Kidney (tissue), 14 donors: ENCODE results near the gene MREG. TPM values are rescaled to one million over a fixed set of nuclear protein-coding genes. Genes with fewer than 3 reads are reported as not detected.
"Not testable (repeated sequence)": the region's sequence is repeated elsewhere in the genome, so short reads cannot be mapped to it uniquely, and the experiment has no call there.

ENCODE experiments used
- DNase-seq, 5 donors: peaks; one replicate each; pipeline ENCODE4 v3.0.0-alpha.2; 2013 to 2020
- FAIRE-seq: peaks from 2 replicates; lab custom pipeline; 2012; peaks lifted over from hg19 to GRCh38; lab: Jason Lieb, UNC
- H3K27ac ChIP-seq, 2 donors: one replicate each; pipeline ENCODE4 v1.7.0; 2013; ENCODE audit warnings: low read depth in 2 of 2, low read length in 2 of 2, inconsistent platforms in 1 of 2
- H3K27me3 ChIP-seq: one replicate; pipeline ENCODE4 v1.7.1; 2013; ENCODE audit warnings: low read length, inconsistent platforms; ENCODE audit not compliant: control insufficient read depth, insufficient read depth
- H3K36me3 ChIP-seq, 3 donors: one replicate each; pipeline versions ENCODE4 v1.7.0 to v1.7.1; 2013; ENCODE audit warnings: low read length in 3 of 3, control low read depth in 1 of 3, inconsistent platforms in 1 of 3; ENCODE audit not compliant: insufficient read depth in 3 of 3, control insufficient read depth in 2 of 3
- H3K4me1 ChIP-seq, 3 donors: one replicate each; pipeline versions ENCODE4 v1.7.0 to v1.7.1; 2013; ENCODE audit warnings: low read length in 3 of 3, inconsistent platforms in 1 of 3, low read depth in 1 of 3; ENCODE audit not compliant: control insufficient read depth in 2 of 3, insufficient read depth in 2 of 3
- H3K4me3 ChIP-seq, 3 donors: one replicate each; pipeline versions ENCODE4 v1.7.0 to v1.8.1; 2013; ENCODE audit warnings: low read length in 3 of 3, control low read depth in 1 of 3, inconsistent platforms in 1 of 3
- H3K9ac ChIP-seq, 3 donors: one replicate each; pipeline versions ENCODE4 v1.7.0 to v1.7.1; 2013; ENCODE audit warnings: low read length in 3 of 3, control low read depth in 1 of 3, inconsistent platforms in 1 of 3
- H3K9me3 ChIP-seq, 3 donors: one replicate each; pipeline versions ENCODE4 v1.7.0 to v1.7.1; 2013; ENCODE audit warnings: low read length in 3 of 3, control low read depth in 1 of 3, inconsistent platforms in 1 of 3; ENCODE audit not compliant: control insufficient read depth in 2 of 3, insufficient read depth in 1 of 3
- CTCF ChIP-seq: IDR thresholded peaks from 3 replicates; pipeline ENCODE4 v1.5.1; 2012; ENCODE audit warnings: mild to moderate bottlenecking, moderate library complexity, borderline replicate concordance; ENCODE audit not compliant: insufficient read depth; ENCODE audit errors: extremely low read depth
- intact Hi-C: fragments of 100-400 bp; cut with DNase I; formaldehyde crosslinking; loops from one replicate; pipeline ENCODE4 v1.11.1; 2022
- polyA plus RNA-seq: library from polyadenylated mRNA; stranded (reverse); fragments of 350-450 nt; fragmentation: Illumina TruSeq; extraction: RNeasy Lipid Tissue Mini Kit (QIAGEN cat#74804); gene quantifications from one replicate; pipeline ENCODE4 v1.2.3, GENCODE V29; 2014; ENCODE audit warnings: low read depth, low replicate concordance; ENCODE audit not compliant: insufficient read depth
- total RNA-seq: library from RNA; stranded (reverse); fragmentation: NEBNext Ultra II Directional; extraction: Animal tissue kit (Norgen Biotek cat#: 25700); gene quantifications from one replicate; pipeline ENCODE4 v1.2.1, GENCODE V29; 2021
- donor health status: control.
- donor health status: control.
- donor health status: control.
- donor health status: control.
- donor health status: control.
- donor health status: DM: yes; HTN: yes; CAD: no.
- donor health status: Normal renal cell carcinoma (clear cell type).

MREG gene
- total and polyA plus RNA-seq, 2 donors from 2014 or later, result 3.6 to 16.7 TPM

GRCh38 chr2:216014986-216015385 is 1.6 kb upstream of the MREG start:
- Histone ChIP-seq H3K4me3 (no peak overlapping the region), H3K36me3 (no peaks in the 10 kb centered on the region), H3K9ac (no peak overlapping the region), H3K27me3 (no peaks in the 10 kb centered on the region), H3K9me3 (no peaks in the 10 kb centered on the region), H3K27ac (no peak overlapping the region), H3K4me1 (peaks cover 3 to 10% (median 3%) of the 10 kb centered on the region in 3 donors)
- FAIRE-seq, result no peak
- intact Hi-C loops, result no loop called here
- DNase-seq, result no peak
- TF ChIP-seq CTCF, result no peak

GRCh38 chr2:216014006-216014405 is 655 bp upstream of the MREG start:
- no peak for FAIRE-seq

GRCh38 chr2:216012830-216013079 is 596 bp downstream of the MREG start:
- H3K36me3 ChIP-seq, result no peaks in the 10 kb centered on the region
- peak overlapping the region; percentile 20 to 68 (median 57) for H3K9ac ChIP-seq
- no peak for TF ChIP-seq CTCF
- peak overlapping the region; percentile 61 to 64 (median 62) for H3K4me3 ChIP-seq
- DNase-seq (no peak), FAIRE-seq (no peak)
- peak overlapping the region; percentile 33 to 61 for H3K27ac ChIP-seq
- intact Hi-C loops, result no loop called here
- H3K27me3 ChIP-seq, result no peaks in the 10 kb centered on the region
- H3K9me3 ChIP-seq, result no peaks in the 10 kb centered on the region
- peaks cover 3 to 10% (median 3%) of the 10 kb centered on the region in 3 donors for H3K4me1 ChIP-seq

More at GRCh38 chr2:216014006-216014405, 655 bp upstream of the MREG start:
- no peak overlapping the region for H3K9ac ChIP-seq
- no peaks in the 10 kb centered on the region for H3K36me3 ChIP-seq
- DNase-seq, result no peak
- H3K9me3 ChIP-seq, result no peaks in the 10 kb centered on the region
- no peaks in the 10 kb centered on the region for H3K27me3 ChIP-seq
- H3K4me3 ChIP-seq, result no peak overlapping the region
- intact Hi-C loops, result no loop called here
- peaks cover 3 to 10% (median 3%) of the 10 kb centered on the region in 3 donors for H3K4me1 ChIP-seq
- no peak overlapping the region for H3K27ac ChIP-seq
- TF ChIP-seq CTCF, result no peak

- no peaks in the 10 kb centered on the region for H3K27me3 ChIP-seq
- H3K4me3 ChIP-seq, result peak overlapping the region; percentile 61 to 64 (median 62)
- FAIRE-seq (peak; percentile 30), DNase-seq (peak in 3 of 5 donors; percentile 38 to 72 (median 67))
- H3K4me1 ChIP-seq, result peaks cover 3 to 10% (median 3%) of the 10 kb centered on the region in 3 donors
- H3K9me3 ChIP-seq, result no peaks in the 10 kb centered on the region
- peak overlapping the region; percentile 20 to 68 (median 57) for H3K9ac ChIP-seq
- intact Hi-C loops, result no loop called here
- TF ChIP-seq CTCF, result no peak
- H3K27ac ChIP-seq, result peak overlapping the region; percentile 33 to 61
- H3K36me3 ChIP-seq, result no peaks in the 10 kb centered on the region
These were observed 1.1 kb downstream of the MREG start for GRCh38 chr2:216012133-216012829.

GRCh38 chr2:216009215-216009614 is 4.1 kb downstream of the MREG start:
- FAIRE-seq, H3K9ac ChIP-seq, H3K36me3 ChIP-seq, DNase-seq, H3K27me3 ChIP-seq, H3K9me3 ChIP-seq, intact Hi-C loops, H3K27ac ChIP-seq, H3K4me3 ChIP-seq: not testable (repeated sequence)
- H3K4me1 ChIP-seq, result peaks cover 3 to 10% (median 3%) of the 10 kb centered on the region in 3 donors
